AG09309 (cell line): ENCODE results near the gene WHAMM.

ENCODE experiments used
- DNase-seq: peaks from one replicate; pipeline ENCODE4 v3.0.0-alpha.2; 2010; ENCODE audit warnings: low read depth
- H3K4me3 ChIP-seq: 2 replicates; pipeline ENCODE4 v1.5.1; 2011; ENCODE audit warnings: mild to moderate bottlenecking, low read depth, low read length, moderate library complexity; ENCODE audit not compliant: control insufficient read depth
- CTCF ChIP-seq: IDR thresholded peaks from 2 replicates; pipeline ENCODE4 v1.5.1; 2011; ENCODE audit warnings: mild to moderate bottlenecking, low read depth, low read length, inconsistent platforms; ENCODE audit not compliant: insufficient read depth, control insufficient read depth; ENCODE audit errors: missing control alignments

The WHAMM gene

GRCh38 chr15:82768414-82769054 lies 40.9 kb upstream of the WHAMM start:
- no peak for DNase-seq
- H3K4me3 ChIP-seq, result no peak overlapping the region
- no peak for TF ChIP-seq CTCF

GRCh38 chr15:82771789-82772607 lies 37.4 kb upstream of the WHAMM start:
- no peak for DNase-seq
- no peak overlapping the region for H3K4me3 ChIP-seq
- no peak for TF ChIP-seq CTCF

- no peak for DNase-seq
- TF ChIP-seq CTCF, result no peak
- no peak overlapping the region for H3K4me3 ChIP-seq
These were observed 34.9 kb upstream of the WHAMM start for GRCh38 chr15:82774496-82774895.

- DNase-seq, result no peak
- TF ChIP-seq CTCF, result no peak
- no peak overlapping the region for H3K4me3 ChIP-seq
These were observed 30.7 kb upstream of the WHAMM start for GRCh38 chr15:82778755-82779154.

- no peak for TF ChIP-seq CTCF
- no peak overlapping the region for H3K4me3 ChIP-seq
- no peak for DNase-seq
These were observed 28.1 kb upstream of the WHAMM start for GRCh38 chr15:82781349-82781748.

GRCh38 chr15:82788496-82788895 lies 20.9 kb upstream of the WHAMM start:
- no peak for DNase-seq
- no peak overlapping the region for H3K4me3 ChIP-seq
- TF ChIP-seq CTCF, result no peak
